ENCODE results near the gene L3MBTL3.

L3MBTL3 gene

GRCh38 chr6:130047088-130047995 is 29.0 kb downstream of the L3MBTL3 start:
- H3K4me2 ChIP-seq (ENCODE audit: low read depth, low read length, poor library complexity, severe bottlenecking) = no peak overlapping the region
- no peaks in the 10 kb centered on the region for H4K20me1 ChIP-seq (ENCODE audit: low read depth, low read length)
- TF ChIP-seq EZH2phosphoT487 (conservative IDR thresholded peaks at IDR 0.05; ENCODE audit: low read length) (no peak), CTCF (IDR thresholded peaks at IDR 0.05; ENCODE audit: insufficient read depth, low read length, poor library complexity, severe bottlenecking) (no peak)
- H2AFZ ChIP-seq (ENCODE audit: low read depth, low read length, severe bottlenecking) = no peak overlapping the region
- H3K9me3 ChIP-seq (ENCODE audit: insufficient read depth, low read length) = no peaks in the 10 kb centered on the region
- H3K9me2 ChIP-seq (replicated peaks; ENCODE audit: insufficient read depth, low read length) = no peaks in the 10 kb centered on the region
- H3F3A ChIP-seq (ENCODE audit: insufficient read depth) = no peaks in the 10 kb centered on the region
- H3K27ac ChIP-seq (ENCODE audit: low read depth, low read length) = no peak overlapping the region
- no peaks in the 10 kb centered on the region for H3K79me2 ChIP-seq (ENCODE audit: insufficient read depth, low read length)
- no peaks in the 10 kb centered on the region for H3K27me3 ChIP-seq (ENCODE audit: low read length)
- no peaks in the 10 kb centered on the region for H3K36me3 ChIP-seq (ENCODE audit: low read length)
- H3K4me3 ChIP-seq (ENCODE audit: insufficient read depth, low read length, poor library complexity, severe bottlenecking) = no peak overlapping the region
- no peak overlapping the region for H3K9ac ChIP-seq (ENCODE audit: low read length)

DNA sequence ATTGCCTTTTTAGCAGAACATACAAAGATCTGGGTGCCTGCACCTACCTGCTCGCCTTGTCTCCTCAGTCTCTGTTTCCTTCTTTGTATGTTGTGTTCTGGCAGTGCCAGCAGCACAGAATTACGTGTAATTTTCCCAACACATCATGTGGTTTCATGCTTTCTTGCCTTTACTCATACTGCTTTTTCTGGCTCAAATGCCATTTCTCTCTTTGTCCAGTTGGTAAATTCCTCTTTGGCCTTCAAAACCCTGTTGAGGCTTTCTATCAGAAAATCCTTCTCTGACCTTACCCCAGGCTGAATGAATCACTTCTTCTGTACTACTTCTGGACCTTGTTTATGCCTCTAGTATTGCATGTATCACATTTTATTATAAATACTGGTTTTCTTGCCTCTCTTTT is 31.8 kb downstream of the L3MBTL3 start:
- Histone ChIP-seq H3K27ac (ENCODE audit: low read depth, low read length) (no peak overlapping the region), H3K9ac (ENCODE audit: low read length) (no peak overlapping the region), H3F3A (ENCODE audit: insufficient read depth) (no peaks in the 10 kb centered on the region), H2AFZ (ENCODE audit: low read depth, low read length, severe bottlenecking) (no peak overlapping the region), H3K9me3 (ENCODE audit: insufficient read depth, low read length) (no peaks in the 10 kb centered on the region), H3K36me3 (ENCODE audit: low read length) (no peaks in the 10 kb centered on the region), H3K4me3 (ENCODE audit: insufficient read depth, low read length, poor library complexity, severe bottlenecking) (no peak overlapping the region), H3K9me2 (replicated peaks; ENCODE audit: insufficient read depth, low read length) (no peaks in the 10 kb centered on the region), H4K20me1 (ENCODE audit: low read depth, low read length) (no peaks in the 10 kb centered on the region), H3K79me2 (ENCODE audit: insufficient read depth, low read length) (no peaks in the 10 kb centered on the region), H3K27me3 (ENCODE audit: low read length) (no peaks in the 10 kb centered on the region), H3K4me2 (ENCODE audit: low read depth, low read length, poor library complexity, severe bottlenecking) (no peak overlapping the region)
- TF ChIP-seq CTCF (IDR thresholded peaks at IDR 0.05; ENCODE audit: insufficient read depth, low read length, poor library complexity, severe bottlenecking) = no peak
- no peak for TF ChIP-seq EZH2phosphoT487 (conservative IDR thresholded peaks at IDR 0.05; ENCODE audit: low read length)

DNA sequence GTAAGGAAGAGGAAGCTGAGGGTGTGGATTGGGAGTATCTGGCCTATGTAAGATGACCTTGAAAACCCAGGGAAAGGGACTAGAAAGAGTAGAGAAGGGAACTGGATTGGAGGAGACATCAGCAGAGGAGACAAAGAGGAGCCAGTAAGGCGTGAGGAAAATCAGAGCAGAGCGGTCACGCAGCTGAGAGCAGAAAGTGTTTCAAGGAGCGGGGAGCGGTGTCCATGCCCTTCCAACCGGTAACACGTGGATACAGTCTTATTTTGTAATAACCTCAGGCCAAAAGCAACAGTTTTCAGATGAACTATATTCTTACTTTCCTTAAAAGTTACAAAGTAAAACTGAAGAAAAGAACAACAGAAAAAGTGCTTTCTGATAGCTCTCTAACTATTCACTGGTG is 36.3 kb downstream of the L3MBTL3 start:
- Histone ChIP-seq H3K36me3 (ENCODE audit: low read length) (no peaks in the 10 kb centered on the region), H3K27ac (ENCODE audit: low read depth, low read length) (no peak overlapping the region), H3K9me3 (ENCODE audit: insufficient read depth, low read length) (no peaks in the 10 kb centered on the region), H2AFZ (ENCODE audit: low read depth, low read length, severe bottlenecking) (no peak overlapping the region), H3K27me3 (ENCODE audit: low read length) (no peaks in the 10 kb centered on the region), H3K9ac (ENCODE audit: low read length) (no peak overlapping the region), H3K9me2 (replicated peaks; ENCODE audit: insufficient read depth, low read length) (no peaks in the 10 kb centered on the region), H4K20me1 (ENCODE audit: low read depth, low read length) (no peaks in the 10 kb centered on the region), H3K4me2 (ENCODE audit: low read depth, low read length, poor library complexity, severe bottlenecking) (no peak overlapping the region), H3F3A (ENCODE audit: insufficient read depth) (no peaks in the 10 kb centered on the region), H3K4me3 (ENCODE audit: insufficient read depth, low read length, poor library complexity, severe bottlenecking) (no peak overlapping the region), H3K79me2 (ENCODE audit: insufficient read depth, low read length) (no peaks in the 10 kb centered on the region)
- TF ChIP-seq EZH2phosphoT487 (conservative IDR thresholded peaks at IDR 0.05; ENCODE audit: low read length) (no peak), CTCF (IDR thresholded peaks at IDR 0.05; ENCODE audit: insufficient read depth, low read length, poor library complexity, severe bottlenecking) (no peak)

Measured in SU-DHL-6 (cell line).